LHCN-M2 (cell line): ENCODE results near the gene PCDH7. TPM values are rescaled to one million over a fixed set of nuclear protein-coding genes. Genes with fewer than 3 reads are reported as not detected.
A peak's percentile ranks its signal among the peaks of the same experiment; 100 is the strongest.

Source experiments
- DNase-seq: peaks from one replicate; pipeline ENCODE4 v3.0.0-alpha.2; 2012; ENCODE audit warnings: low read depth
- total RNA-seq: library from RNA; depleted of rRNA; stranded (reverse); fragments of >200 nt; gene quantifications from 2 replicates; pipeline ENCODE4 v1.2.3, GENCODE V29; 2014

PCDH7 gene
- total RNA-seq, 1 experiment from 2014 or later: 35.9 TPM

GRCh38 chr4:30725562-30725961, 5.4 kb downstream of the PCDH7 start:
- DNase-seq: no peak

- peak; percentile 10 for DNase-seq
Observed at GRCh38 chr4:30726090-30726675, 6.0 kb downstream of the PCDH7 start.

DNA sequence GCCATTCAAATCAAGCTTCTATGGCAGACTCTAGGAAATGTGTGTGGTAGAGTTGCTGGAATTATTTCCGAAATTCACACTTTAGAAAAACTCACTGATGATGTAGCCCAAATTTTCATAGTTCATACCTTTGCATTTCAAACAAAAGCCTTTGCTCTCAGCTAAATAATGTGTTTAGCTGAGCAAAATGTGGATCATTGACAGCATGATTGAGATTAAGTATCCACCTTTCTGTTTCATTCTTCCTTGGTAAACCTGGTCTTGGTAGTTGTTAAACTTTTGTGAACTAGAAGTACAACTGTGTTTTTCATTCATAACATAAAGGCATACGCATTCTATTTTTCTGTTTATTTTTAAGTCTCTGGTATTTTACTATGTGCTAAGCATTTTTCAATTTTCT, 7.2 kb downstream of the PCDH7 start:
- no peak for DNase-seq

DNA sequence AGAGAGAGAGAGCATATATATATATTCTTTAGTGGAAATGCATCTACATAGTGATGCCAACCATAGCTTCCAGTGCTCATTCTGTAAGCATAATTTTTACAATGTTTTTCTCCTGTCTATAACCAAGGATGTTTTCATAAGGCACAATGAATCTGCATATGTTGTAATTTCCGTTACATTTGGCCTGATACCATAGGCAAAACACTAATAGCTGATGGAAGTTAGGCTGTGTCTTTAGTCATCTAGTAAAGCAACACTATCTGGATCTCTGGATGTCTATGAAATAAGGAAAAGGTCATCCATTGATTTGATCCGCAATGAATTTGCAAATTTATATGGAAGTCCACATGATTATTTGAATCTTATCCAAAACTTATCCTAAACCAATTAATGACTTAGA, 8.1 kb downstream of the PCDH7 start:
- no peak for DNase-seq

GRCh38 chr4:30743897-30744296, 23.7 kb downstream of the PCDH7 start:
- no peak for DNase-seq

DNA sequence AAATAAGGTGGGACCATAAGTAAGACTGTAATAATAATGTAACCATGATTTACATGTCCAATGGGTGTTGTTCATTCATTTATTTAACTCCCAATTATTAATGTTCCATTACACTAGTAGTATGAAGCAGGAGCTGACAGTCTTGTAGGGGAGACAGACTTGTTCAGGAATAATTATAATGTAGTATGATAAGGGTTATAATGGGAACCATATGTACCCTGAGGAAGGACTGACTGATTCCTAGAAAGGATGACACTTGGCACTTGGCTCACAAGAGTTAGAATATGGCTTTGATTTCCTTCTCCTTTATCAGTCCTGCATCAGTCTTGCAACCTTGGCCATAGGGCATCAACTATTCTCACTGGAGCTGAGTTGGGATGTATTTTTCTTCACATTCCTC, 24.2 kb downstream of the PCDH7 start:
- no peak for DNase-seq

GRCh38 chr4:30744957-30745640, 24.9 kb downstream of the PCDH7 start:
- peak; percentile 69 for DNase-seq

GRCh38 chr4:30746735-30747134, 26.6 kb downstream of the PCDH7 start:
- DNase-seq: no peak

- DNase-seq: no peak
Observed at GRCh38 chr4:30753316-30753715, 33.1 kb downstream of the PCDH7 start.

DNA sequence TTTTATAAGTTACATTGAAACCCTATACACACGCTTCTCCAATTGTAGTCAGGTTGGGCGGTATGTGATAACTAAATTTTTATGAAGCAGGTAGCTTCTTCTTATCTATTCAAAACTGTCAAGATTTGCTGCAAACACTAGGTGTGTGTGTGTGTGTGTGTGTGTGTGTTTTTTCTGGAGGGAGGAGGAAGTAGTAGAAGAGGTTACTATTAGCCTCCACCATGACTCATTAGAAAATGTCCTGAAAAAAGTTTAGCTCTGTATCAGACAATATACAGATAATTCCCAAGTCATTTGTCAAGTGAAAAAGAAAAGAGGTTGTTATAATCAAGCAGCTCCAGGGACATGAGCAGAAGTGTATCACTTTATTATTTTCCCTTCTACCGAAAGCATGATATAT, 33.9 kb downstream of the PCDH7 start:
- peak; percentile 53 for DNase-seq

DNA sequence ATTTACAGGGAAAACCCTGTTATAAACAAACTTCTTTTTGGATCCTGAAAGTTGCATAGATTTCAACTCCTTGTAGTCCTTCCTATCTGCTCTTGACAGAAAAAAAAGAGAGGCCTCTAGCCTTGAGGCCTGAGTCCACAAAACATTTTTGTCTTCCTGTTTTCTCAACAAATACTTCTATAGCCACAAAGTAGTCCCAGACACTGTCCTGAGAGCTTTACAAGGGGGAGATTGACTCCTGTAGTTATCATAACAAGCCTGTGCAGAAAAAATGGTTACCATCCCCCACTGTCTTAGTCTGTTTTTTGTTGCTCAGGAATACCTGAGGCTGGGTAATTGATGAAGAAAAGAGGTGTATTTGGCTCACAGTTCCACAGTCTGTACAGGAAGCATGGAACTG, 35.2 kb downstream of the PCDH7 start:
- DNase-seq: no peak

- DNase-seq: no peak
Observed at GRCh38 chr4:30756553-30756952, 36.4 kb downstream of the PCDH7 start.

DNA sequence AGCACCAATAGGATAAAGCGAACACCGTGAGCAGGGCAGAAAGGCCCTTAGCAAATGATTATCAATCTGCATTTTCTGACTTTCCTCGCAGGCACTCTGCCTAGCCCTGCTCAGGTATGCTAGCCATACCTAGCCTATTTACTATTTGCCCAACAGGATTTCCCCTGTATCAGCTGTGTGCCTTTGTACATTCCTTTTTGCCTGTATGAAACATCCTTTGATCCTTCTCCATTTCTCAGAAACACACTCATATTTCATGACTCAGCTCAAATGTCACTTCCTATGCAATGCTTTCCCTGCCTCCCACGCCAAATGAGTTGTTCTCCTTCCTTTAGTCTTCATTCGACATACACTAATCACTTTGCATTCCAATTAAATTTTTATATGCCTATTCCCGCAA, 37.2 kb downstream of the PCDH7 start:
- DNase-seq: peak; percentile 86

DNA sequence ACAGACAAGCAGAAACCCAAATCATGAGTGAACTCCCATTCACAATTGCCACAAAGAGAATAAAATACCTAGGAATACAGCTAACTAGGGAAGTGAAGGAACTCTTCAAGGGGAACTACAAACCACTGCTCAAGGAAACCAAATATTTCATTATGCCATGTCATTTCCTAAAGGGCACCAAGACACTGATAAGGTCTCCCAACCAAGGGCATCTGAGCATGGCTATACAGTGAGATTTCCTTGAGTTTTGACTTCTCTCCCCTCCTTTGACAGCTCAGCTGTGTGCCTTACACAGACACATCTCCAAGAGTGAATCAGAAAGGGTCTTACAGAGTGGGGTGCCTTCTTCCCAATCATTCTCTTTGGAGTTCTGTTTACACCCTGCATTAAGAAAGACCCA, 40.4 kb downstream of the PCDH7 start:
- DNase-seq: no peak

- peak; percentile 65 for DNase-seq
Observed at GRCh38 chr4:30763321-30763727, 43.2 kb downstream of the PCDH7 start.

- DNase-seq: no peak
Observed at GRCh38 chr4:30765022-30765421, 44.9 kb downstream of the PCDH7 start.

DNA sequence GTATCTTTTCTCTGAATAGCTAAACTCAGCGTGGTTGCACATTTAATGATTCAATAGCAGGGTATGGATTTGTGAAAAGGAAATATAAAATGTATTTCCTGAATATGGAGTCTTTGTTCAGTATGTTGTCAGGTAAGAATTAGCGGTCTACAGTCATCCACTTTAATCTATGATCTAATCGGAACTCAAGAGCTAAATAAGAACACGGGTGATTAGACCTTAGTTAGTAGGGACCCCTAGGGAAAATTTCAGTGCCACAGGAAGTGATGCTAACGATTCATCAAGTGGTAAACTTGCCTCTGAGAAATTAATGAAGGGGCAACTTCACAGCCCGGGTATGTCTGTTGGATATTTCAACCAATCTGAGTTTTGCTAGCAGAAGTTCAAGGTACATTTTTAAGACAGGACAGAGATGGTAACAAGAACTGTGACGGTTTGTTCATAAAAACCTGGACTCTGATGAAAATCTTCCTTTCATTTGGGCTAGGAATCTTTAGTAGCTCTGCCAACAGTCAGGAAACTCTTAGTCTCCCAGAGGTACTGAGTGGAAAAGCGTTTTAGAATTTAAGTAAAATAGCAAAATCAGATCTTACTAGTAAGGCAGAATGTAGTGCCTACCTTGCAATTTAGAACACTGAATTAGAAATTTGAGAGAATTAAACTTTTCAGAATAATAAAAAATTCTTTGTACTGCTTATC, 47.1 kb downstream of the PCDH7 start:
- no peak for DNase-seq

GRCh38 chr4:30768277-30768676, 48.1 kb downstream of the PCDH7 start:
- no peak for DNase-seq

GRCh38 chr4:30769093-30769492, 48.9 kb downstream of the PCDH7 start:
- no peak for DNase-seq

DNA sequence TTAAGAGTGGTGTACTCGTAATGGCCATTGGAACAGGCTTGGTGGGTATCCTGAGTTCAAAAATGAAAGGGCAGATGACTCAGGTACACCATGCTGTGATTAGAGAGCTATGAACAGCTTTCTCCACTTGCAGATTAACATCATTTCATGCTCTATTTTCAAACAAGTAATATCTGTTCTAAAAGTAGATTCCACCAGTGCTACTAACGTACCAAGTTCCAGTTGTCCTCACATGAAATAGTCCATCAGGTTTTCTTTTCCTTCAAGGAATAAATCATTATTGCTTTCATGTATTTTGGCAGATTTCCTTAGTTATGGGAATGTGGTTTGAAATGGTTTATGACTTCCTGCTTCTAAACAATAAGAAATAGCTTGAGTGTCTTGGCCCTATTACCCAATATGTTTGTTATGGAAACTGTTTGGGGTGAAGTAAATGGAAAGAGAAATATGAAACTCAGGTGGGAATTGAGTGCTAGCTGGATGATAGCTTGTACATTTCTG, 49.9 kb downstream of the PCDH7 start:
- DNase-seq: peak; percentile 81

DNA sequence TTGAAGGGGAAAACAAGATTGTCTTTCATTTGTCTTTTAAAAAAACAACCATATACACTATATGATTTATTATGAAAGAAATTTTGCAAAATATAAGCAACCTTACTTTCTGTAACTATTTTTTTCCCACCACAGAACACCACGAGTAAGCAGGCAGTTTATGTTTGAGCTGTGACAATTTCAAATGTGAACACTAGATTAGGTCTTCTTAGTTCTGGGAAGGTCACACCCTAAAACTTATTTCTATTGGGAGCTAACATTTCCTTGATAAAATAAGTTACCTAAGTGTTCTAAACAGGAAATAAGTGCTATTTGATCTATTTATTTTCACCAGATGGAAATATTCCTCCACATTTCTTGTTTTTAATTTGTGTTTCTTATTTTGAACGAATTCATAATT, 50.6 kb downstream of the PCDH7 start:
- DNase-seq: no peak

GRCh38 chr4:30776451-30776850, 56.3 kb downstream of the PCDH7 start:
- DNase-seq: no peak

DNA sequence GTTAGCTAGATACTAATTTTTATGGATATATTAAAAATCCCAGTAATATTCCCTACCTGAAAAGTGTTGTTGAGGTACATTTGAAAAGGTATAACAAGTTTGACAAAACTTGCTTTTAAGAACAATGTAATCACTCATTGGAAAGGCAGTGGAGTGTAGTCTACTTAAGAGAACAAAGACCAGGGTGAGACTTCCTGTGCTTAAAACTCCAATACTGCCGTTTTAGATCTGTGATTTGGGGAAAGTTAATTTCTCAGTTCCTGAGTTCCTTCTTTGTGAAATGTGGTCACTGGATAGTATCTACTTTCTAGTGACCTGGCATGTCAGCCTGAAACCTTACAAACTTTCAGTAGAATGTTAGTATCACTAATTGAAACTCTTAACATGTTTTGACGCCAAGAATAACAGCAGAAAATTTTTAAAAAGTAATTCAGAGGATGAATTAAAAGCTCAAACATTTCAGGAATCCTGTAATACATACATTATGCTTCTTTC, 56.8 kb downstream of the PCDH7 start:
- DNase-seq: no peak
